Measurements from ENCODE around the gene DPP9.

- TF ChIP-seq CTCF (IDR thresholded peaks at IDR 0.05) (no peak), EP300 (IDR thresholded peaks at IDR 0.05) (no peak), POLR2AphosphoS5 (IDR thresholded peaks at IDR 0.05) (no peak)
These were observed 32.3 kb downstream of the DPP9 start for GRCh38 chr19:4691373-4691772.
